GM06990 (cell line): ENCODE results near the gene PCNX3.

Experiments
- DNase-seq: peaks from one replicate; pipeline ENCODE4 v3.0.0-alpha.2; 2011; ENCODE audit not compliant: insufficient read length; ENCODE audit errors: extremely low read depth
- H3K27me3 ChIP-seq: replicated peaks from 2 replicates; pipeline ENCODE4 v1.6.0; 2011; ENCODE audit warnings: low read length; ENCODE audit not compliant: control insufficient read depth, insufficient read depth
- H3K36me3 ChIP-seq: 2 replicates; pipeline ENCODE4 v1.5.1; 2011; ENCODE audit warnings: low read length; ENCODE audit not compliant: control insufficient read depth, insufficient read depth
- H3K4me3 ChIP-seq: replicated peaks from 2 replicates; pipeline ENCODE4 v1.5.1; 2011; ENCODE audit warnings: low read depth, mild to moderate bottlenecking, control low read depth, low read length
- CTCF ChIP-seq: IDR thresholded peaks from 2 replicates; pipeline ENCODE4 v1.5.1; 2011; ENCODE audit warnings: low read length, control low read depth, mild to moderate bottlenecking, inconsistent platforms; ENCODE audit not compliant: insufficient read depth, poor library complexity, severe bottlenecking

PCNX3 gene

DNA sequence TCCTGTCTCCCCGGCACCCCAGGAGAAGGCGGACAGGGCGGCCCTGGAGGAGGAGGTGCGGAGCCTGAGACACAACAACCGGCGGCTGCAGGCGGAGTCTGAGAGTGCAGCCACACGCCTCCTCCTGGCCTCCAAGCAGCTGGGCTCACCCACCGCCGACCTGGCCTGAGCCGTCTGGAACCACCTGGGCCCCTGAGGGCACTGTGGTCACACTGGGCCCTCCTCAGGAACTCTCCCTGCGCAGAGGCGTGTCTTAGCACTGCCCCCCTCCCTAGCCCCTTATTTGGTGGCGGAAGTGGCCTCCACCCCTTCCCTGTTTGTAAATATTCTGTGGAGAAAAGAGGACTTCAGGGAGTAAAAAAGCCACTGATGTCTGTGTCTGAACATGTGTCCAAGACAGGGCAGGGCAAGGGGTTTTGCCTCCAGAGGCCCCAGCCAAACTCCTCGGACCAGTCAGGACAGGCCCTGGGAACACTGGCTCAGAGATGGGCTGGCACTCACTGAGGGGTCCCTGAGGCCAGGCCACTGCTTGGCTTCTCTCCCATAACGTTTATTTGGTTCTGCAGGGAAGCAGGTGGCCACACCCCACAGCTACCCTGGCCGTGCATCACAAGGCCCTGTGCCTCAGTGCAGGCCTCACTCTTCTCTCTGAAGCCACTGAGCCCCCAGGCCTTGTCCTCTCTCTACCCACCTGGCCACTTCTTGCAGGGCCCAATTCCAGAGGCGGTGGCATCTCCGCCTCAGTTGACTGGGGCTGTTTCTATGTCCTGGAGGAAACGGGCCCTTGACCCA is 35.2 kb downstream of the PCNX3 start:
- Histone ChIP-seq H3K4me3 (no peak overlapping the region), H3K36me3 (peaks cover 30% of the 10 kb centered on the region), H3K27me3 (no peaks in the 10 kb centered on the region)
- DNase-seq = peak; percentile 18
- TF ChIP-seq CTCF = no peak

DNA sequence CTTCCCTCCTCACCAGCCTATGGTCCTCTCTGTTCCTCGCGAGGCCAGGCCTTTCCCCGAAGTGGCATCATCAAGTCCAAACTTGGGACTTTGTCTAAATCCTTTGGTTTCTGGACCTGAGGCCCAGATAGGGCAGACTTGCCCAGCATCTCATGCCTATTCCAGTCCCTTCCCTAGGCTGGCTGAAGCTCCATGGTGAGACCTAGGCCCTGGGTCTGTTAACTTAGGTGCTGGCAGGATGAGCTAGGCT is 35.7 kb downstream of the PCNX3 start:
- H3K27me3 ChIP-seq = no peaks in the 10 kb centered on the region
- DNase-seq = no peak
- peaks cover 26% of the 10 kb centered on the region for H3K36me3 ChIP-seq
- no peak for TF ChIP-seq CTCF
- H3K4me3 ChIP-seq = no peak overlapping the region

DNA sequence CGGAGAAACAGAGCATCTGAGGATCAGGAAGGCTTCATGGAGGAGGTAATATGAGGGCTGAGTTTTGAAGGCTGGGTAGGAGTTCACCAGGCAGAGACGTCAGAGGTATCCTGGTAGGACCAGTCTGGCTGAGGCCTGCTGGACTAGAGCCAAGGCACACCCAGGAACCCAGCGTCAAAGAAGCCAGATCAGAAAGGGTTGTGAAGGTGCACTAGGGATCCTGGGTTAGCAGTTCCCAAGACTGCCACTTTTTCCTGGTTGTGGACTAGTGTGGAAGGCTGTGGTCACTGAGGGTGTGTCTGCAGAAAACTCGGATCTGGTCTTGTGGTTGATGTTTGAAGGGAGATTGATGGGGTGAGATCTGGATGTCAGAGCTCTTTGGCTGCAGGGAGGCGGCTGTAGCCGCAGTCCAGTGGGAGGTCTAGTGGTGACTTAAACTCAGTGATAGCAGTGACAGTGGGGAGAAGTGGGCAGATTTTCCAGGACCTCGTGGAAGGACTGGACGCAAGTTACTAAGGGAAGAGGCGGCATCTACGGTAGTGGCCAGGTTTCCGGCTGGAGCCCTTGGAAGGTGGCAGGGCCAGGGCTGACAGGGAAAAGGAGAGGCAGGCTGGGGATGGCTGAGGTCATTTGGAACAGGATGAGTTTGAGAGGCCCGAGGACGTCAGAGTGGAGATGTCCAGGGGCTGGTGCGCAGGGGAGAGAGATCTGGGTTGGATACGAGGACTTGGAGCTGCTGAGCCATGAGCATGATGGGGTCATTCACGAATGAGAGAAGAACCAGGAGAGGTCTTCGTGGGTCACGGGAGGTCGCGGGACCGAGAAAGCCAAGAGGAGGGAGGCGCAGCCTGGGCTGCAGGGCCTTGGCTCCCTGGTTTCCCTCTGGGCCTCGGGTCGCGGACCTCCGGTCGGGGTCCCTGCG is 36.3 kb downstream of the PCNX3 start:
- no peaks in the 10 kb centered on the region for H3K27me3 ChIP-seq
- DNase-seq = peak; percentile 15
- H3K36me3 ChIP-seq = peaks cover 27% of the 10 kb centered on the region
- no peak for TF ChIP-seq CTCF
- H3K4me3 ChIP-seq = peak overlapping the region; percentile 56

- Histone ChIP-seq H3K36me3 (peaks cover 35% of the 10 kb centered on the region), H3K4me3 (peak overlapping the region; percentile 56), H3K27me3 (no peaks in the 10 kb centered on the region)
- DNase-seq = peak; percentile 94
- no peak for TF ChIP-seq CTCF
Observed at GRCh38 chr11:65652511-65653228, 37.1 kb downstream of the PCNX3 start.

- H3K36me3 ChIP-seq = peaks cover 42% of the 10 kb centered on the region
- H3K4me3 ChIP-seq = peak overlapping the region; percentile 56
- DNase-seq = peak; percentile 5
- no peak for TF ChIP-seq CTCF
- no peaks in the 10 kb centered on the region for H3K27me3 ChIP-seq
Observed at GRCh38 chr11:65653229-65654225, 38.0 kb downstream of the PCNX3 start.
